IPS DF 6.9 (cell line): Measurements from ENCODE around the gene TNPO1.

Experiments
- DNase-seq: peaks from one replicate; pipeline ENCODE4 v3.0.0-alpha.2; 2013; ENCODE audit warnings: low read depth, low spot score
- H3K27ac ChIP-seq: one replicate; pipeline ENCODE4 v1.5.1; 2013; ENCODE audit warnings: low read length, control low read depth
- H3K27me3 ChIP-seq: 2 replicates; pipeline ENCODE4 v1.6.1; 2013; ENCODE audit warnings: mild to moderate bottlenecking, low read length; ENCODE audit not compliant: control insufficient read depth, insufficient read depth
- H3K36me3 ChIP-seq: 2 replicates; pipeline ENCODE4 v1.6.1; 2013; ENCODE audit warnings: low read length; ENCODE audit not compliant: control insufficient read depth, insufficient read depth
- H3K4me1 ChIP-seq: 2 replicates; pipeline ENCODE4 v1.6.1; 2013; ENCODE audit warnings: low read length; ENCODE audit not compliant: control insufficient read depth, insufficient read depth
- H3K4me3 ChIP-seq: 2 replicates; pipeline ENCODE4 v1.5.1; 2013; ENCODE audit warnings: mild to moderate bottlenecking, low read length
- H3K9me3 ChIP-seq: 2 replicates; pipeline ENCODE4 v1.6.1; 2013; ENCODE audit warnings: low read length, inconsistent platforms; ENCODE audit not compliant: control insufficient read depth, insufficient read depth
- WGBS: extraction: QIAGEN DNeasy Blood & Tissue Kit; methylation state at CpG from one replicate; pipeline ENCODE4 v1.1.7; 2013; ENCODE audit warnings: mixed read lengths, missing lambda C conversion rate; ENCODE audit not compliant: insufficient read length, insufficient coverage; 5-methylcytosine and 5-hydroxymethylcytosine counted together

The TNPO1 gene

DNA sequence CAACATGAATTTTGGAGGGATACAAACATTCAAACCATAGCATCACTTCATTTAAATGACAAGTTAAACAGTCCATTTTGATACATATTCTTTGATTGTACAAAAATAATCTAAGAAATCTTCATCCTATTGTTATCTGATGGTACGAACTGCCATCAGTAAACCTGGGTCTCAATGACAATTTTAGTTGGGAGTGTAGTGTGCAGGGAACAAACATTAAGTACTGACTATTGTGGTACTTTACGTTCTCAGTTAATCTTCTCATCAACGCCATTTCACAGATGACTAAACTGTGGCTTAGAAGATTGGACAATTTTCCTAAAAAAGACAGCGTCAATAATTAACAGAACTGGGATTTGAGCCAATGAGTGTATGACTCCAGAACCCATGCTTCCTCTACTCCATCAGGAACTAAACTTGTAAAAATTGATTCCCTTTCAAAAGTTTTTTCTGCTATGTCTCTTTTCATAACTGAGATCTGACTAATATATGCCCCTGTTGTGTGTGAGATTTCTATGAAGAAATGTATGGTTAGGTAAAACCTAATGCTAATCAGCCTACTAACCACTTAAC lies 21.1 kb downstream of the TNPO1 start:
- Histone ChIP-seq H3K36me3 (no peaks in the 10 kb centered on the region), H3K4me3 (no peak overlapping the region), H3K9me3 (no peaks in the 10 kb centered on the region), H3K27me3 (no peaks in the 10 kb centered on the region), H3K27ac (no peak overlapping the region), H3K4me1 (no peaks in the 10 kb centered on the region)
- no CpG with 5 or more reads among the region's 4 CpGs for WGBS
- DNase-seq = no peak

DNA sequence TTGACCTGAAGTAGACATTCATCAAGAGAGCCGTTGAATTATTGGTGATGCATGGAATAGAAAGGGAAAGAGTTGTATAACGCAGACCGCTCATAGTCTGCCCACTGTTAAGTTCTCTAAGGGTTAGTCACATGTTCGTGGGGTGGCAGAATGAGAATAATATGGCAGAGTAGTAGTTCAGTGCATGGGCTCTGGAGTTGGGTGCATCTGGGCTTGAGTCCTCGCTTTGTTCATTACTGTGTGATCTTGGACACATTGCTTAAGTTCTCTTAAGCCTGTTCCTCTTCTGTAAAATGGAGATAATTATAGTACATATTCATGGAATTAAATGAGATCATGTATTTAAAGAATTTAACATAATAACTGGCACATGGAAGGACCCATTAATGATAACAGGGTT lies 23.6 kb downstream of the TNPO1 start:
- Histone ChIP-seq H3K27ac (no peak overlapping the region), H3K36me3 (no peaks in the 10 kb centered on the region), H3K27me3 (no peaks in the 10 kb centered on the region), H3K4me1 (no peaks in the 10 kb centered on the region), H3K4me3 (no peak overlapping the region), H3K9me3 (no peaks in the 10 kb centered on the region)
- DNase-seq = no peak
- no CpG with 5 or more reads among the region's 5 CpGs for WGBS

- Histone ChIP-seq H3K27ac (no peak overlapping the region), H3K4me1 (no peaks in the 10 kb centered on the region), H3K36me3 (no peaks in the 10 kb centered on the region), H3K9me3 (no peaks in the 10 kb centered on the region), H3K27me3 (no peaks in the 10 kb centered on the region), H3K4me3 (no peak overlapping the region)
- no peak for DNase-seq
- no CpG with 5 or more reads among the region's 1 CpG for WGBS
Observed at GRCh38 chr5:72841756-72842535, 25.5 kb downstream of the TNPO1 start.

DNA sequence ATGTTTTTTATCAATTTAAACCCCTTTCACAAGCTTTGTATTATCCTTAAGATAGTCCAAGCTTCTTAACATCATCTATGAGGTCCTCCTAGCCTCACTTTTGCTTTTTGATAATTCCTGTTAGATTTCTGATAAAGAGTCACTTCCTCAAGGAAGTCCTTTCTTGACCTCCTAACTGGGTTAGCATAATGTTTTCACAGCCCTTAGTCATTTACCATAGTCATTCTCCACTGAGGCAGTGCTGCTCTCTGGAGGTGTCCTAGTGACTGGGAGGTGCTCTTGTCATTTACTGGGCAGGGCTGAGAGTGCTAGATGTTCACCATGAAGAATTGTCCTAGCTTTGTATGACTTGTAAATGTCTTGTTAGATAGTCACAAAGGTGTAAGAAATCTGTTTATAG lies 26.4 kb downstream of the TNPO1 start:
- no peaks in the 10 kb centered on the region for H3K4me1 ChIP-seq
- H3K27ac ChIP-seq = no peak overlapping the region
- H3K27me3 ChIP-seq = no peaks in the 10 kb centered on the region
- H3K4me3 ChIP-seq = no peak overlapping the region
- H3K9me3 ChIP-seq = no peaks in the 10 kb centered on the region
- H3K36me3 ChIP-seq = no peaks in the 10 kb centered on the region
- DNase-seq = no peak

DNA sequence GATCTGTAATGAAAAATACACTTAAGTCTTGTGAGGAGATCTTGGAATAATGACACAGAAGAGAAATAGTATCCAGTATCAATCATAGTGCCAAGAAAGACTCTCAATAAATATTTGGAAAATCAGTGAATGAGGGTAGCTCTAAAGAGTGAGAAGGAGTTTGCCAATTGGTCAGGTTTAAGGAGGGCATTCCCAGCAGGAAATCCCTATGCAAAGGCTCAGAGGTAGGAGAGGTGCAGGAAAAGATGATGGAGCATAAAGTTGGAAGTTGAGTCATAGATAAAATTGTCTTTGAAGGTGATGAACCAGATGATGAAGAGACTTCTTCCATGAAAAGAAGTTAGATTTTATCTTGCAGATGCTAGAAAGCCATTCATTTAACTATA lies 27.8 kb downstream of the TNPO1 start:
- H3K4me3 ChIP-seq = no peak overlapping the region

GRCh38 chr5:72845889-72846288 lies 29.4 kb downstream of the TNPO1 start:
- no peaks in the 10 kb centered on the region for H3K27me3 ChIP-seq
- H3K4me1 ChIP-seq = no peaks in the 10 kb centered on the region
- no peaks in the 10 kb centered on the region for H3K36me3 ChIP-seq
- no peak overlapping the region for H3K27ac ChIP-seq
- no peak overlapping the region for H3K4me3 ChIP-seq
- DNase-seq = no peak
- no CpG with 5 or more reads among the region's 2 CpGs for whole genome bisulfite sequencing
- H3K9me3 ChIP-seq = no peaks in the 10 kb centered on the region

More for the DNA sequence above, 27.8 kb downstream of the TNPO1 start:
- Histone ChIP-seq H3K9me3 (no peaks in the 10 kb centered on the region), H3K36me3 (no peaks in the 10 kb centered on the region), H3K27me3 (no peaks in the 10 kb centered on the region), H3K27ac (no peak overlapping the region), H3K4me1 (no peaks in the 10 kb centered on the region)
- DNase-seq = no peak

GRCh38 chr5:72846483-72846882 lies 30.0 kb downstream of the TNPO1 start:
- Histone ChIP-seq H3K4me3 (no peak overlapping the region), H3K27ac (no peak overlapping the region), H3K36me3 (no peaks in the 10 kb centered on the region; the same call in 1 of the 2 replicates), H3K4me1 (no peaks in the 10 kb centered on the region), H3K27me3 (no peaks in the 10 kb centered on the region), H3K9me3 (no peaks in the 10 kb centered on the region)
- WGBS = 100% methylated on average over 1 of the region's 2 CpGs
- no peak for DNase-seq

GRCh38 chr5:72847439-72847838 lies 31.0 kb downstream of the TNPO1 start:
- Histone ChIP-seq H3K9me3 (no peaks in the 10 kb centered on the region), H3K4me1 (no peaks in the 10 kb centered on the region), H3K27me3 (no peaks in the 10 kb centered on the region), H3K27ac (no peak overlapping the region), H3K4me3 (no peak overlapping the region), H3K36me3 (no peaks in the 10 kb centered on the region; the same call in 1 of the 2 replicates)
- no CpG with 5 or more reads among the region's 3 CpGs for WGBS
- DNase-seq = no peak

DNA sequence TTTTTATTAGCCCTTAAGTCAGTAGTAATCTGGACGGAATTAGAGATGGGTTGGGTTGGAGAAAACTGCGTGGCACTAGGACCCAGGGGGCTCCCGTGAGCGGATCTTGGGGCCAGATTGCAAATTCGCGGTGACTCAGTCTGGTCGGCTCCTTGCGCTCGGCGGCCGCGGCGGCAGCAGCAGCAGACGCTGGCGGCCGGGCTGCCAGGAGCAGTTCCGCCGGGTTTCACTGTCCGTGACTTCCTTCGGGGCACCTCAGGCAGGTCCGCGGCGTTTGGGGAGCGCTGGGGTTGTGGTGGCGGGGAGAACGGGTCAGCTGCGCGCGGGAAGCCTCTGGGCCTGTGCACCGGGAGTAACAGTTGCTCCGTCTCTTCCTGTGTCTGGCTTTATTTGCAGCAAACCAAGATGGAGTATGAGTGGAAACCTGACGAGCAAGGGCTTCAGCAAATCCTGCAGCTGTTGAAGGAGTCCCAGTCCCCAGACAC lies 31.6 kb downstream of the TNPO1 start:
- peak; percentile 64 for DNase-seq
- Histone ChIP-seq H3K27ac (no peak overlapping the region), H3K9me3 (no peaks in the 10 kb centered on the region), H3K36me3 (peaks cover under 1% of the 10 kb centered on the region; the same call in 1 of the 2 replicates), H3K27me3 (no peaks in the 10 kb centered on the region), H3K4me1 (peaks cover under 1% of the 10 kb centered on the region; the same call in 1 of the 2 replicates), H3K4me3 (peak overlapping the region; percentile 99)
- no CpG with 5 or more reads among the region's 32 CpGs for WGBS

- no peak for DNase-seq
- no CpG with 5 or more reads among the region's 81 CpGs for WGBS
- Histone ChIP-seq H3K27ac (no peak overlapping the region), H3K36me3 (peaks cover 3% of the 10 kb centered on the region; the same call in 1 of the 2 replicates), H3K4me1 (peaks cover 2% of the 10 kb centered on the region; the same call in 1 of the 2 replicates), H3K27me3 (no peaks in the 10 kb centered on the region), H3K9me3 (no peaks in the 10 kb centered on the region), H3K4me3 (peak overlapping the region; percentile 99)
Observed at GRCh38 chr5:72848474-72849428, 32.3 kb downstream of the TNPO1 start.
